CD4-positive, alpha-beta T cell treated with Interferon gamma for 1 hour (primary cell): ENCODE measurements around the gene GPRASP1.
"Not testable (repeated sequence)": the region's sequence is repeated elsewhere in the genome, so short reads cannot be mapped to it uniquely, and the experiment has no call there.

Experiments used
- DNase-seq: peaks from one replicate; pipeline ENCODE4 v3.0.0-alpha.2; 2020

GPRASP1 gene

GRCh38 chrX:102651242-102652011 lies at the start of gene GPRASP1:
Gene GPRASP1 (plus strand): TSS chrX:102651483. CDS start chrX:102653914, 2,431 bp downstream.
- DNase-seq = peak; percentile 71

GRCh38 chrX:102604327-102604726 lies 47.0 kb upstream of the GPRASP1 start:
- no peak for DNase-seq

GRCh38 chrX:102606115-102606514 lies 45.2 kb upstream of the GPRASP1 start:
- no peak for DNase-seq

- no peak for DNase-seq
Observed at GRCh38 chrX:102610905-102611304, 40.4 kb upstream of the GPRASP1 start.

- no peak for DNase-seq
Observed at GRCh38 chrX:102624105-102624504, 27.2 kb upstream of the GPRASP1 start.

GRCh38 chrX:102627640-102628039 lies 23.6 kb upstream of the GPRASP1 start:
- no peak for DNase-seq

GRCh38 chrX:102637561-102637960 lies 13.7 kb upstream of the GPRASP1 start:
- DNase-seq = no peak

GRCh38 chrX:102650903-102651241 lies 411 bp upstream of the GPRASP1 start:
- peak; percentile 12 for DNase-seq

GRCh38 chrX:102652031-102652688 lies 877 bp downstream of the GPRASP1 start:
- peak; percentile 76 for DNase-seq

GRCh38 chrX:102654696-102655095 lies 3.4 kb downstream of the GPRASP1 start:
- DNase-seq = no peak

GRCh38 chrX:102658556-102658955 lies 7.3 kb downstream of the GPRASP1 start:
- no peak for DNase-seq

GRCh38 chrX:102659790-102660757 lies 8.8 kb downstream of the GPRASP1 start:
- peak; percentile 79 for DNase-seq

- DNase-seq = not testable (repeated sequence)
Observed at GRCh38 chrX:102663820-102664219, 12.5 kb downstream of the GPRASP1 start.

GRCh38 chrX:102667034-102667433 lies 15.8 kb downstream of the GPRASP1 start:
- not testable (repeated sequence) for DNase-seq

- DNase-seq = no peak
Observed at GRCh38 chrX:102669526-102669925, 18.2 kb downstream of the GPRASP1 start.

- DNase-seq = no peak
Observed at GRCh38 chrX:102672856-102673255, 21.6 kb downstream of the GPRASP1 start.

- not testable (repeated sequence) for DNase-seq
Observed at GRCh38 chrX:102677479-102677878, 26.2 kb downstream of the GPRASP1 start.

- DNase-seq = no peak
Observed at GRCh38 chrX:102684772-102685520, 33.7 kb downstream of the GPRASP1 start.

GRCh38 chrX:102694749-102695148 lies 43.5 kb downstream of the GPRASP1 start:
- DNase-seq = no peak

GRCh38 chrX:102696306-102696705 lies 45.0 kb downstream of the GPRASP1 start:
- no peak for DNase-seq

GRCh38 chrX:102697494-102697893 lies 46.2 kb downstream of the GPRASP1 start:
- no peak for DNase-seq
